ENCODE data around the gene AFAP1.

DNA sequence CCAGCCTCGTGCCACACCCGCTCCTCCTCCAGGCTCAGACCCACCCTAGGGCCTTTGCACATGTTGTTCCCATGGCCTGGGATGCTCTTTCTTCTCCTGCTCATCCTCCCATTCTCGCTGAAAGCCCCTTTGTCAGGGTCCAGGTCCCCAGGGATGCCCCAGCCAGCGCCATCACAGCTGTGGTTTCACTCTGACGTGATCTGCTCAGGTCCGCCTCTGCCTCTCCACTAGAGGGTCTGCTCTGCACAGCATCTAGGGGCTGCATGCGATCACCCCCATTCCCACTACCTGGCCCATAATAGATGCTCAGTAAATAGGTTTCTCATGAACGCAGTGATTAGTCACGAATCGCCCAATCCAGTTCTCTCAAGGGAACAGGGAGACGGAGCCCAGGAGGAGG lies 222.5 kb downstream of the AFAP1 start:
- TF ChIP-seq, protein P1, sequence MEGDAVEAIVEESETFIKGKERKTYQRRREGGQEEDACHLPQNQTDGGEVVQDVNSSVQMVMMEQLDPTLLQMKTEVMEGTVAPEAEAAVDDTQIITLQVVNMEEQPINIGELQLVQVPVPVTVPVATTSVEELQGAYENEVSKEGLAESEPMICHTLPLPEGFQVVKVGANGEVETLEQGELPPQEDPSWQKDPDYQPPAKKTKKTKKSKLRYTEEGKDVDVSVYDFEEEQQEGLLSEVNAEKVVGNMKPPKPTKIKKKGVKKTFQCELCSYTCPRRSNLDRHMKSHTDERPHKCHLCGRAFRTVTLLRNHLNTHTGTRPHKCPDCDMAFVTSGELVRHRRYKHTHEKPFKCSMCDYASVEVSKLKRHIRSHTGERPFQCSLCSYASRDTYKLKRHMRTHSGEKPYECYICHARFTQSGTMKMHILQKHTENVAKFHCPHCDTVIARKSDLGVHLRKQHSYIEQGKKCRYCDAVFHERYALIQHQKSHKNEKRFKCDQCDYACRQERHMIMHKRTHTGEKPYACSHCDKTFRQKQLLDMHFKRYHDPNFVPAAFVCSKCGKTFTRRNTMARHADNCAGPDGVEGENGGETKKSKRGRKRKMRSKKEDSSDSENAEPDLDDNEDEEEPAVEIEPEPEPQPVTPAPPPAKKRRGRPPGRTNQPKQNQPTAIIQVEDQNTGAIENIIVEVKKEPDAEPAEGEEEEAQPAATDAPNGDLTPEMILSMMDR (conservative IDR thresholded peaks at IDR 0.05; ENCODE audit: low read length) = no peak
- TF ChIP-seq EZH2phosphoT487 (IDR thresholded peaks at IDR 0.05; ENCODE audit: borderline replicate concordance, low read depth, low read length) = no peak
